Dermis blood vessel endothelial cell (primary cell): ENCODE results near the gene TMEM123. TPM values are rescaled to one million over a fixed set of nuclear protein-coding genes. Genes with fewer than 3 reads are reported as not detected.
"Not testable (repeated sequence)": the region's sequence is repeated elsewhere in the genome, so short reads cannot be mapped to it uniquely, and the experiment has no call there.

Source experiments
- DNase-seq: peaks from one replicate; pipeline ENCODE4 v3.0.0; 2010
- total RNA-seq: library from RNA; depleted of rRNA; stranded (reverse); fragments of >200 nt; gene quantifications from 2 replicates; pipeline ENCODE4 v1.2.3, GENCODE V29; 2014

TMEM123 gene
- total RNA-seq, 1 donor from 2014 or later: 195 TPM

- no peak for DNase-seq
Observed at GRCh38 chr11:102391549-102392237, 60.9 kb downstream of the TMEM123 start.

GRCh38 chr11:102390667-102391465, 61.7 kb downstream of the TMEM123 start:
- DNase-seq: peak; percentile 85

GRCh38 chr11:102389253-102389652, 63.3 kb downstream of the TMEM123 start:
- DNase-seq: no peak

GRCh38 chr11:102387043-102387781, 65.4 kb downstream of the TMEM123 start:
- DNase-seq: no peak

GRCh38 chr11:102386136-102386734, 66.3 kb downstream of the TMEM123 start:
- no peak for DNase-seq

GRCh38 chr11:102385085-102386007, 67.2 kb downstream of the TMEM123 start:
- DNase-seq: no peak

- no peak for DNase-seq
Observed at GRCh38 chr11:102384419-102385079, 68.0 kb downstream of the TMEM123 start.

- peak; percentile 52 for DNase-seq
Observed at GRCh38 chr11:102383839-102384238, 68.7 kb downstream of the TMEM123 start.

- DNase-seq: peak; percentile 73
Observed at GRCh38 chr11:102382384-102382783, 70.2 kb downstream of the TMEM123 start.

- no peak for DNase-seq
Observed at GRCh38 chr11:102378818-102379217, 73.7 kb downstream of the TMEM123 start.

GRCh38 chr11:102377891-102378290, 74.7 kb downstream of the TMEM123 start:
- no peak for DNase-seq

GRCh38 chr11:102375720-102376399, 76.7 kb downstream of the TMEM123 start:
- DNase-seq: no peak

- DNase-seq: not testable (repeated sequence)
Observed at GRCh38 chr11:102374633-102375424, 77.7 kb downstream of the TMEM123 start.

GRCh38 chr11:102368472-102368871, 84.1 kb downstream of the TMEM123 start:
- DNase-seq: no peak

GRCh38 chr11:102367364-102367763, 85.2 kb downstream of the TMEM123 start:
- DNase-seq: peak; percentile 54

- no peak for DNase-seq
Observed at GRCh38 chr11:102364991-102365390, 87.6 kb downstream of the TMEM123 start.

- DNase-seq: no peak
Observed at GRCh38 chr11:102361086-102362031, 91.2 kb downstream of the TMEM123 start.

- no peak for DNase-seq
Observed at GRCh38 chr11:102360681-102361080, 91.9 kb downstream of the TMEM123 start.
